DND-41 (cell line): ENCODE data around the gene TMEM266.

Experiments
- EZH2 ChIP-seq: IDR thresholded peaks from 3 replicates; pipeline ENCODE4 v1.6.1; 2012; ENCODE audit warnings: borderline replicate concordance, low read depth, mild to moderate bottlenecking, moderate library complexity, low read length, inconsistent platforms; ENCODE audit not compliant: severe bottlenecking
- TF ChIP-seq, protein P1 (sequence below): IDR thresholded peaks from 2 replicates; pipeline ENCODE4 v1.5.1; 2012; ENCODE audit warnings: borderline replicate concordance, low read length, moderate library complexity, mild to moderate bottlenecking; ENCODE audit not compliant: poor library complexity, severe bottlenecking; ENCODE audit errors: extremely low read depth

DNA sequence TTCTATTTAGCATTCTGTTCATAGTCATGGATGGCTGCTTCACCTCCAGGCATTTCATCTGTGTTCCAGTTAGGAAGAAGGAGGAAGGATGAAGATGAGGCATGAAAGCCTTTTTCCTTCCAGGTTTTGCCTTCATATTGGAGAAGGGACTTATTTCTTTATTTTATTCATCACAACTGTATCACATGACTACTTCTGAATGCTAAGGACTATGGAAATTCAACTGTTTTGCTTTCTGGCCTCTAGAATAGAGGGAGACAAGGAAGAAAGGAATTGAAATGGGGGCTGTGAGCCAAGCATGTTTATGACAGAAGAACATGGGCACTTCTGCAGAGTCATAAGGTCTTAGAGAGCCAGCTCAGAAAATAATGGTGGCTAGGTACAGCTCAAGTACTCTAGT lies 10.4 kb downstream of the TMEM266 start:
- TF ChIP-seq, protein P1, sequence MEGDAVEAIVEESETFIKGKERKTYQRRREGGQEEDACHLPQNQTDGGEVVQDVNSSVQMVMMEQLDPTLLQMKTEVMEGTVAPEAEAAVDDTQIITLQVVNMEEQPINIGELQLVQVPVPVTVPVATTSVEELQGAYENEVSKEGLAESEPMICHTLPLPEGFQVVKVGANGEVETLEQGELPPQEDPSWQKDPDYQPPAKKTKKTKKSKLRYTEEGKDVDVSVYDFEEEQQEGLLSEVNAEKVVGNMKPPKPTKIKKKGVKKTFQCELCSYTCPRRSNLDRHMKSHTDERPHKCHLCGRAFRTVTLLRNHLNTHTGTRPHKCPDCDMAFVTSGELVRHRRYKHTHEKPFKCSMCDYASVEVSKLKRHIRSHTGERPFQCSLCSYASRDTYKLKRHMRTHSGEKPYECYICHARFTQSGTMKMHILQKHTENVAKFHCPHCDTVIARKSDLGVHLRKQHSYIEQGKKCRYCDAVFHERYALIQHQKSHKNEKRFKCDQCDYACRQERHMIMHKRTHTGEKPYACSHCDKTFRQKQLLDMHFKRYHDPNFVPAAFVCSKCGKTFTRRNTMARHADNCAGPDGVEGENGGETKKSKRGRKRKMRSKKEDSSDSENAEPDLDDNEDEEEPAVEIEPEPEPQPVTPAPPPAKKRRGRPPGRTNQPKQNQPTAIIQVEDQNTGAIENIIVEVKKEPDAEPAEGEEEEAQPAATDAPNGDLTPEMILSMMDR: no peak
- TF ChIP-seq EZH2: no peak
